Liver (tissue), 9 donors: Measurements from ENCODE around the gene PRKCH. TPM values are rescaled to one million over a fixed set of nuclear protein-coding genes. Genes with fewer than 3 reads are reported as not detected.

Experiments
- DNase-seq: peaks from one replicate; pipeline ENCODE4 v3.0.0-alpha.2; 2017; ENCODE audit warnings: low spot score
- H3K27ac ChIP-seq, 2 donors: one replicate each; pipeline ENCODE4 v1.7.0; 2013; ENCODE audit warnings: inconsistent platforms in 2 of 2, low read length in 2 of 2, control low read depth in 1 of 2, low read depth in 1 of 2, mild to moderate bottlenecking in 1 of 2
- H3K27me3 ChIP-seq, 4 donors: one replicate each; pipeline versions ENCODE4 v1.6.1 to v1.7.0; 2013; ENCODE audit warnings: low read length in 3 of 4, inconsistent platforms in 1 of 4, mild to moderate bottlenecking in 1 of 4, moderate library complexity in 1 of 4; ENCODE audit not compliant: control insufficient read depth in 4 of 4, insufficient read depth in 4 of 4
- H3K36me3 ChIP-seq, 4 donors: one replicate each; pipeline versions ENCODE4 v1.6.1 to v1.7.0; 2013; ENCODE audit warnings: low read length in 3 of 4, mild to moderate bottlenecking in 3 of 4, low read depth in 1 of 4, moderate library complexity in 1 of 4; ENCODE audit not compliant: control insufficient read depth in 4 of 4, insufficient read depth in 3 of 4
- H3K4me1 ChIP-seq, 4 donors: one replicate each; pipeline versions ENCODE4 v1.6.1 to v1.7.0; 2013; ENCODE audit warnings: low read length in 3 of 4, mild to moderate bottlenecking in 3 of 4, moderate library complexity in 1 of 4; ENCODE audit not compliant: control insufficient read depth in 4 of 4, insufficient read depth in 4 of 4
- H3K4me3 ChIP-seq, 3 donors: one replicate each; pipeline versions ENCODE4 v1.6.1 to v1.7.0; 2013; ENCODE audit warnings: low read length in 3 of 3, control low read depth in 1 of 3, low read depth in 1 of 3, mild to moderate bottlenecking in 1 of 3
- H3K9ac ChIP-seq, 2 donors: one replicate each; pipeline ENCODE4 v1.7.0; 2013; ENCODE audit warnings: low read length in 2 of 2, mild to moderate bottlenecking in 2 of 2, moderate library complexity in 2 of 2, control low read depth in 1 of 2, low read depth in 1 of 2
- H3K9me3 ChIP-seq, 4 donors: one replicate each; pipeline versions ENCODE4 v1.6.1 to v1.7.0; 2013; ENCODE audit warnings: low read length in 3 of 4; ENCODE audit not compliant: control insufficient read depth in 4 of 4
- ATF3 ChIP-seq: IDR thresholded peaks from 2 replicates; pipeline ENCODE4 v1.6.1; 2016; ENCODE audit warnings: antibody characterized with exemption
- CTCF ChIP-seq: fragments of 150-350 bp; IDR thresholded peaks from 2 replicates; pipeline ENCODE4 v1.5.1; 2017; ENCODE audit warnings: improper control_type of control experiment, low read depth, low read length; ENCODE audit not compliant: missing input control
- EGR1 ChIP-seq, 2 donors: IDR thresholded peaks; 2 replicates each; pipeline ENCODE4 v1.6.1; 2016 to 2018; ENCODE audit warnings: antibody characterized with exemption in 2 of 2, low read depth in 2 of 2
- FOXA1 ChIP-seq: IDR thresholded peaks from 2 replicates; pipeline ENCODE4 v1.6.1; 2016; ENCODE audit warnings: antibody characterized with exemption
- HNF4A ChIP-seq, 2 donors: conservative IDR thresholded peaks; 2 replicates each; pipeline ENCODE4 v1.6.1; 2016; ENCODE audit warnings: antibody characterized with exemption in 2 of 2, mild to moderate bottlenecking in 2 of 2
- HNF4G ChIP-seq: IDR thresholded peaks from 2 replicates; pipeline ENCODE4 v1.6.1; 2016; ENCODE audit warnings: antibody characterized with exemption
- JUND ChIP-seq, 2 donors: IDR thresholded peaks; 2 replicates each; pipeline ENCODE4 v1.6.1; 2016; ENCODE audit warnings: antibody characterized with exemption in 2 of 2
- MAX ChIP-seq: IDR thresholded peaks from 2 replicates; pipeline ENCODE4 v1.6.1; 2016; ENCODE audit warnings: antibody characterized with exemption
- NR2F2 ChIP-seq: IDR thresholded peaks from 2 replicates; pipeline ENCODE4 v1.6.1; 2016; ENCODE audit warnings: antibody characterized with exemption
- RAD21 ChIP-seq, 2 donors: IDR thresholded peaks; 2 replicates each; pipeline ENCODE4 v1.6.1; 2016; ENCODE audit warnings: antibody characterized with exemption in 2 of 2, mild to moderate bottlenecking in 2 of 2
- REST ChIP-seq: IDR thresholded peaks from 2 replicates; pipeline ENCODE4 v1.6.1; 2016; ENCODE audit warnings: antibody characterized with exemption, mild to moderate bottlenecking
- RXRA ChIP-seq, 2 donors: IDR thresholded peaks; 2 replicates each; pipeline ENCODE4 v1.6.1; 2017 to 2018; ENCODE audit warnings: antibody characterized with exemption in 2 of 2, mild to moderate bottlenecking in 1 of 2
- TAF1 ChIP-seq: conservative IDR thresholded peaks from 2 replicates; pipeline ENCODE4 v1.6.1; 2016; ENCODE audit warnings: antibody characterized with exemption, mild to moderate bottlenecking
- ZBTB33 ChIP-seq: IDR thresholded peaks from 2 replicates; pipeline ENCODE4 v1.6.1; 2016; ENCODE audit warnings: antibody characterized with exemption
- WGBS: extraction: QIAGEN DNeasy Blood & Tissue Kit; methylation state at CpG from one replicate; pipeline ENCODE4 v1.1.7; 2013; 5-methylcytosine and 5-hydroxymethylcytosine counted together
- polyA plus RNA-seq, 2 donors: library from polyadenylated mRNA; stranded (reverse) in 1 of 2; unstranded in 1 of 2; fragments of 200-250 nt in 1 of 2; fragments of >200 nt in 1 of 2; fragmentation: Nextera tagmentation in 1 of 2; extraction: Ambion mirVana in 1 of 2; gene quantifications; one replicate each; pipeline versions ENCODE4 v1.2.1 to v1.2.3, GENCODE V29; 2013 to 2015
- total RNA-seq, 2 donors: library from RNA; depleted of rRNA; stranded (reverse); fragments of >200 nt; gene quantifications; one replicate each; pipeline ENCODE4 v1.2.3, GENCODE V29; 2014
- donor health status: healthy.
- donor health status: healthy.
- donor health status: healthy.
- donor health status: healthy.
- donor health status: healthy.

Gene PRKCH
- total and polyA plus RNA-seq, 4 donors, result 3.9 to 13.7 (median 7.0) TPM

- TF ChIP-seq ZBTB33 (no peak), TAF1 (no peak)
Observed at GRCh38 chr14:61498811-61499210, 177.4 kb downstream of the PRKCH start (continued).

GRCh38 chr14:61499991-61500390 is 178.6 kb downstream of the PRKCH start:
- TF ChIP-seq ATF3, result no peak
- no peak for TF ChIP-seq NR2F2
- TF ChIP-seq RXRA (IDR thresholded peaks at IDR 0.05), result no peak
- no peak for TF ChIP-seq REST
- no peak for TF ChIP-seq FOXA1
- TF ChIP-seq MAX, result no peak
- no peak for TF ChIP-seq EGR1 (IDR thresholded peaks at IDR 0.05; ENCODE audit: low read depth in 2 of 2)
- no peak for TF ChIP-seq JUND (IDR thresholded peaks at IDR 0.05)
- no peak for TF ChIP-seq CTCF
- TF ChIP-seq TAF1, result no peak
- TF ChIP-seq HNF4A (conservative IDR thresholded peaks at IDR 0.05), result no peak
- no peak for TF ChIP-seq HNF4G
- TF ChIP-seq RAD21 (IDR thresholded peaks at IDR 0.05), result no peak
- WGBS, result 89% methylated on average over 7 of the region's 7 CpGs
- no peak overlapping the region for H3K27ac ChIP-seq
- no peaks in the 10 kb centered on the region for H3K4me1 ChIP-seq
- no peaks in the 10 kb centered on the region for H3K27me3 ChIP-seq
- no peaks in the 10 kb centered on the region for H3K36me3 ChIP-seq
- H3K4me3 ChIP-seq, result no peak overlapping the region
- H3K9ac ChIP-seq, result no peak overlapping the region
- H3K9me3 ChIP-seq, result no peaks in the 10 kb centered on the region
- DNase-seq, result no peak
